ENCODE results near the gene SYDE2.
A peak's percentile ranks its signal among the peaks of the same experiment; 100 is the strongest.

SYDE2 gene

DNA sequence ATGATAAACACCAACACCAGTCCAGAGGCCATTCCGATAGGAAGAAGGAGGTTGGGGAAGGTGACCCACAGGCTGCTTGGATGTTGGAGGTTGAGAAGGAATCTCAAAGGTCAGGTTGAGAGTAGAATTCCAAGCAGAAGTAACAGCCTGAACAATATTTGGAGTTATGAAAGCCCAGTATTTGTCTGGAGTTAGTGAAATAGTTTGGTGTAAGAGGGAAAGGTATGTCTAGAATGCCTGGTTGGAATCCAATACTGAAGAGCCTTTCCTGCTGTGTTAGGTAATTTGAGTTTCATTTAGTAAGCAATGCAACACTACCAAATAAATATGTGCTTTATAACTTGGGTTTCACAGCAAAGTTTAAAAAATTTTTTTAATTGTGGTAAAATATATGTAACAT lies 82.1 kb downstream of the SYDE2 start:
- TF ChIP-seq, protein P1, sequence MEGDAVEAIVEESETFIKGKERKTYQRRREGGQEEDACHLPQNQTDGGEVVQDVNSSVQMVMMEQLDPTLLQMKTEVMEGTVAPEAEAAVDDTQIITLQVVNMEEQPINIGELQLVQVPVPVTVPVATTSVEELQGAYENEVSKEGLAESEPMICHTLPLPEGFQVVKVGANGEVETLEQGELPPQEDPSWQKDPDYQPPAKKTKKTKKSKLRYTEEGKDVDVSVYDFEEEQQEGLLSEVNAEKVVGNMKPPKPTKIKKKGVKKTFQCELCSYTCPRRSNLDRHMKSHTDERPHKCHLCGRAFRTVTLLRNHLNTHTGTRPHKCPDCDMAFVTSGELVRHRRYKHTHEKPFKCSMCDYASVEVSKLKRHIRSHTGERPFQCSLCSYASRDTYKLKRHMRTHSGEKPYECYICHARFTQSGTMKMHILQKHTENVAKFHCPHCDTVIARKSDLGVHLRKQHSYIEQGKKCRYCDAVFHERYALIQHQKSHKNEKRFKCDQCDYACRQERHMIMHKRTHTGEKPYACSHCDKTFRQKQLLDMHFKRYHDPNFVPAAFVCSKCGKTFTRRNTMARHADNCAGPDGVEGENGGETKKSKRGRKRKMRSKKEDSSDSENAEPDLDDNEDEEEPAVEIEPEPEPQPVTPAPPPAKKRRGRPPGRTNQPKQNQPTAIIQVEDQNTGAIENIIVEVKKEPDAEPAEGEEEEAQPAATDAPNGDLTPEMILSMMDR (IDR thresholded peaks at IDR 0.05; ENCODE audit: low read depth, low read length, missing control alignments), result no peak
- no peak for DNase-seq (ENCODE audit: low read depth)
- in situ Hi-C loops (cut with HindIII; ENCODE audit: low sequenced_read_pairs), result no loop called here
- H3K4me3 ChIP-seq (ENCODE audit: low read depth, low read length), result no peak overlapping the region

DNA sequence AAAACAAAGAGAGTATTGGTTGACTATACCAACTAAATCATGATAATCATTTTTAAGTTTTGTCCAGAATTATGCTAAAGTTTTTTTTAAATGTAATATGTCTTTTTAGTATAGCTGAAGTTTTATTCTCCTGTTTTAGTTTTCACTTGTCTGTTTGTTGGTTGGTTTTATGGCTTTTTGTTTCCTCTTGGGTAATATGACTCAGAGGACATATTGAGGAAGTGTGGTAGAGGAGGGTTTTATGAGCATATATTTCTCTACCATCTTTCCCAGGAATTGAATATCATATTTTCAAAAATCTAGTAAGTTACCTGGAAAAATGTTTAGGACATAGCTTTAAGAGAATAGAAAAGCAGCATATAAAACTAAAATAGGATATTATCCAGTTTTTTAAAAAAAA lies 84.0 kb downstream of the SYDE2 start:
- in situ Hi-C loops (cut with HindIII; ENCODE audit: low sequenced_read_pairs), result no loop called here
- TF ChIP-seq, protein P1 (IDR thresholded peaks at IDR 0.05; ENCODE audit: low read depth, low read length, missing control alignments), result no peak
- DNase-seq (ENCODE audit: low read depth), result no peak
- no peak overlapping the region for H3K4me3 ChIP-seq (ENCODE audit: low read depth, low read length)

DNA sequence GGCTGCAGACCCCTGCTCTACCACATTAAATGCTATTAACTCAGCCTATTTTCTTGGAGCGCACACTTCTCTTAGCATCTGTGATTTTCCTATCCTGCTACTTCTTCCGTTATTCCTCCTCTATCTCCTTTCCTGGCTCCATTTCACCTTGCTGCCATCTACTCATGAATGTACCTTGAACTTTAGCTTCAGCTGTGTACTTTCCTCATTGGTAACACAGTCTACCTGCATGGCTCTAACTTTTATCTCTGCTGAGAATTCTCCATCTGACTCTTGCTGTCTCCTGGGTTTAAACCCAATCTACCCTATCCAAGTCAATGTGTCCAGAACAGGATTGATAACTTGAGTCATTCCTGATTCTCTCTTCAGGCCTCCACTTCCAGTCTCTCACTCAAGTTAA lies 84.9 kb downstream of the SYDE2 start:
- H3K4me3 ChIP-seq (ENCODE audit: low read depth, low read length), result no peak overlapping the region
- DNase-seq (ENCODE audit: low read depth), result no peak
- in situ Hi-C loops (cut with HindIII; ENCODE audit: low sequenced_read_pairs), result no loop called here
- TF ChIP-seq, protein P1 (IDR thresholded peaks at IDR 0.05; ENCODE audit: low read depth, low read length, missing control alignments), result no peak

DNA sequence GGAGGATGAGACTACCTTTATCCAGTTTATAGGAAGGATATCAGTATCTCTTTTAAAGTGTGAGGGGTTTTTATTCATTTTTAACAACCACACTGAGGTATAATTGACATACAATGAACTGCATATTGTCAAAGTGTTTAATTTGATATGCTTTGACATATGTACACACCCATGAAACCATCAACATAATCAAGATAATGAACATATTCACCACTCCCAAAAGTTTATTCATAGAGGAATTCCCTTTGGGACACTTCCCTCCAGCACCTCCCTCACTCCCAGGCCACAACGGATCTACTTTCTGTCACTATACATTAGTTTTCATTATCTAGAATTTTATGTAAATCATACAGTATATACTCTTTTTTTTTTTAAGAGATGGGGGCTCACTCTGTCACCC lies 89.1 kb downstream of the SYDE2 start:
- no peak overlapping the region for H3K4me3 ChIP-seq (ENCODE audit: low read depth, low read length)
- TF ChIP-seq, protein P1 (IDR thresholded peaks at IDR 0.05; ENCODE audit: low read depth, low read length, missing control alignments), result no peak
- no peak for DNase-seq (ENCODE audit: low read depth)
- in situ Hi-C loops (cut with HindIII; ENCODE audit: low sequenced_read_pairs), result no loop called here

DNA sequence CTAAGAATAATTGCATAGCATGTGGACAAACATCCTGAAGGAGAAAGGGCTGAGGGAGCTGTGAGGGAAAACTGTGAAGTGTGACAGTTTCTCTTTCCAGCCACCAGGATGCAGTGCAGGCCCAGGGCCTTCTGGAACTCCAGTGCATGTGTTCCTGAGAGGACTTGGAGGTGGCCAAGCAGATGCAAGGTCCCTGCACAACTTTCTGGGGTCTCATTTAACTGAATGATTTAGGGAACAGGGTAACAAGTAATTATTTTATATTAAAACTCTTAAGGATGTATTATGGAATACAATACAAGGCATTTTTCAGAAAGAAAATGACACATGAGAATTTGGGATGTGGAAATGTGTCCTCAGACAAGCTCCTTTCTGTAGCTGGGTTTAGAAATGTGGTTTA lies 91.3 kb downstream of the SYDE2 start:
- TF ChIP-seq, protein P1 (IDR thresholded peaks at IDR 0.05; ENCODE audit: low read depth, low read length, missing control alignments), result peak; percentile 93
- in situ Hi-C loops (cut with HindIII; ENCODE audit: low sequenced_read_pairs), result no loop called here
- H3K4me3 ChIP-seq (ENCODE audit: low read depth, low read length), result no peak overlapping the region
- peak; percentile 40 for DNase-seq (ENCODE audit: low read depth)

Data from astrocyte of the cerebellum (primary cell).